Fibroblast of skin of left biceps (primary cell): ENCODE results near the gene MBTPS2.

Experiments used
- DNase-seq, 2 experiments: peaks; one replicate each; pipeline ENCODE4 v3.0.0-alpha.2; 2013; ENCODE audit warnings: low read depth in 2 of 2

The MBTPS2 gene

GRCh38 chrX:21934414-21934813 lies 95.0 kb downstream of the MBTPS2 start:
- DNase-seq, result no peak
